Measurements from ENCODE around the gene ITGB1BP1.

DNA sequence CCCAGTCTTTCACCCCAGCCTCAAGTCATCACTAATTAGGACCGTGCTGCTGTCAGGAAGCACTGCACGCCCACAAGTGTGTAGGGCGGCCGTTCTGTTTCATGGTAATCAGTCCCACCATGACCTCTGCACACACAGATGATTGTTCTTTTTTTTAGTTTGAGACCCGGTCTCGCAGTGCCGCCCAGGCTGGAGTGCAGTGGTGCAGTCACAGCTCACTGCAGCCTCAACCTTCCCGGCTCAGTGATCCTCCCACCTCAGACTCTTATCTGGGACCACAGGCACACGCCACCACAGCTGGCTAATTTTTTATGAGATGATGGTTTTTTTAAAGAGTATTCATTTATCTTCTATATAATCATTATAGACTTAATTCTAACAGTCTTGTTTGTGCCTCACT lies 49.2 kb upstream of the ITGB1BP1 start:
- TF ChIP-seq, protein P1, sequence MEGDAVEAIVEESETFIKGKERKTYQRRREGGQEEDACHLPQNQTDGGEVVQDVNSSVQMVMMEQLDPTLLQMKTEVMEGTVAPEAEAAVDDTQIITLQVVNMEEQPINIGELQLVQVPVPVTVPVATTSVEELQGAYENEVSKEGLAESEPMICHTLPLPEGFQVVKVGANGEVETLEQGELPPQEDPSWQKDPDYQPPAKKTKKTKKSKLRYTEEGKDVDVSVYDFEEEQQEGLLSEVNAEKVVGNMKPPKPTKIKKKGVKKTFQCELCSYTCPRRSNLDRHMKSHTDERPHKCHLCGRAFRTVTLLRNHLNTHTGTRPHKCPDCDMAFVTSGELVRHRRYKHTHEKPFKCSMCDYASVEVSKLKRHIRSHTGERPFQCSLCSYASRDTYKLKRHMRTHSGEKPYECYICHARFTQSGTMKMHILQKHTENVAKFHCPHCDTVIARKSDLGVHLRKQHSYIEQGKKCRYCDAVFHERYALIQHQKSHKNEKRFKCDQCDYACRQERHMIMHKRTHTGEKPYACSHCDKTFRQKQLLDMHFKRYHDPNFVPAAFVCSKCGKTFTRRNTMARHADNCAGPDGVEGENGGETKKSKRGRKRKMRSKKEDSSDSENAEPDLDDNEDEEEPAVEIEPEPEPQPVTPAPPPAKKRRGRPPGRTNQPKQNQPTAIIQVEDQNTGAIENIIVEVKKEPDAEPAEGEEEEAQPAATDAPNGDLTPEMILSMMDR (IDR thresholded peaks at IDR 0.05) = no peak
- TF ChIP-seq POLR2A (IDR thresholded peaks at IDR 0.05) = no peak
- no peak for TF ChIP-seq POLR2AphosphoS5 (IDR thresholded peaks at IDR 0.05)
- TF ChIP-seq EP300 (IDR thresholded peaks at IDR 0.05; ENCODE audit: low read depth) = no peak
